IMR-90 (cell line): ENCODE measurements around the gene KCNAB1. TPM values are rescaled to one million over a fixed set of nuclear protein-coding genes. Genes with fewer than 3 reads are reported as not detected.

Experiments used
- ATAC-seq: fragments of 200-7000 bp; cut with Tn5 transposase; 2 replicates; pipeline ENCODE4 v1.9.1; 2020; ENCODE audit warnings: low read depth, mild to moderate bottlenecking, moderate library complexity
- BruUV-seq: library from RNA; stranded (reverse); fragments of 400-500 nt; replicated peaks from 2 replicates; lab custom pipeline; 2021; lab: Mats Ljungman, UMichigan
- CTCF ChIA-PET: fragments of 300-600 bp; formaldehyde crosslinking; extraction: SDS; loops from one replicate; lab custom pipeline; 2021; ENCODE audit warnings: antibody characterized with exemption; lab: Yijun Ruan, JAX
- POLR2A ChIA-PET: fragments of 300-600 bp; sonication (Branson Sonifier 250); formaldehyde crosslinking; loops from one replicate; lab custom pipeline; 2022; ENCODE audit warnings: antibody characterized with exemption; ENCODE audit not compliant: unreplicated experiment; lab: Charles Lee
- DNase-seq: peaks from one replicate; pipeline ENCODE4 v3.0.0; 2013
- H2AFZ ChIP-seq: replicated peaks from 2 replicates; pipeline ENCODE3; 2013; ENCODE audit warnings: low read length, mild to moderate bottlenecking; ENCODE audit not compliant: poor library complexity
- H2AK5ac ChIP-seq: 2 replicates; pipeline ENCODE4 v1.6.1; 2013; ENCODE audit warnings: low read depth, low read length, inconsistent platforms
- H2AK9ac ChIP-seq: replicated peaks from 2 replicates; pipeline ENCODE3; 2013; ENCODE audit warnings: mild to moderate bottlenecking, low read depth, low read length, moderate library complexity; ENCODE audit not compliant: poor library complexity
- H2BK120ac ChIP-seq: 2 replicates; pipeline ENCODE4 v1.6.1; 2013; ENCODE audit warnings: low read depth, low read length, inconsistent platforms
- H2BK15ac ChIP-seq: 3 replicates; pipeline ENCODE4 v1.6.1; 2013; ENCODE audit warnings: low read depth, low read length, inconsistent platforms
- H2BK20ac ChIP-seq: 2 replicates; pipeline ENCODE4 v1.6.1; 2013; ENCODE audit warnings: low read depth, mild to moderate bottlenecking, inconsistent platforms, low read length, moderate library complexity
- H2BK5ac ChIP-seq: 2 replicates; pipeline ENCODE4 v1.6.1; 2013; ENCODE audit warnings: mild to moderate bottlenecking, low read depth, low read length, inconsistent platforms; ENCODE audit not compliant: poor library complexity, severe bottlenecking
- H3K14ac ChIP-seq: replicated peaks from 2 replicates; pipeline ENCODE4 v1.6.1; 2013; ENCODE audit warnings: low read depth, low read length, inconsistent platforms
- H3K18ac ChIP-seq: 2 replicates; pipeline ENCODE4 v1.6.1; 2013; ENCODE audit warnings: low read depth, low read length, control low read depth
- H3K23ac ChIP-seq: 2 replicates; pipeline ENCODE4 v1.6.1; 2013; ENCODE audit warnings: low read depth, low read length, inconsistent platforms
- H3K27ac ChIP-seq: 2 replicates; pipeline ENCODE4 v1.5.1; 2013; ENCODE audit warnings: mild to moderate bottlenecking, control low read depth, low read length; ENCODE audit not compliant: insufficient read depth
- H3K27me3 ChIP-seq: 2 replicates; pipeline ENCODE4 v1.6.1; 2013; ENCODE audit warnings: low read length; ENCODE audit not compliant: control insufficient read depth, insufficient read depth
- H3K36me3 ChIP-seq: 2 replicates; pipeline ENCODE4 v1.6.1; 2013; ENCODE audit warnings: low read length, mixed read lengths; ENCODE audit not compliant: control insufficient read depth, insufficient read depth
- H3K4ac ChIP-seq: 2 replicates; pipeline ENCODE4 v1.6.1; 2013; ENCODE audit warnings: low read depth, low read length, inconsistent platforms
- H3K4me1 ChIP-seq: 2 replicates; pipeline ENCODE4 v1.6.1; 2013; ENCODE audit warnings: low read length, mixed read lengths; ENCODE audit not compliant: control insufficient read depth, insufficient read depth
- H3K4me2 ChIP-seq: 2 replicates; pipeline ENCODE4 v1.6.1; 2013; ENCODE audit warnings: low read depth, mild to moderate bottlenecking, control low read depth, low read length, moderate library complexity
- H3K4me3 ChIP-seq: 2 replicates; pipeline ENCODE4 v1.5.1; 2013; ENCODE audit warnings: low read depth, mild to moderate bottlenecking, control low read depth, low read length, moderate library complexity; ENCODE audit not compliant: insufficient read depth
- H3K56ac ChIP-seq: 2 replicates; pipeline ENCODE4 v1.6.1; 2013; ENCODE audit warnings: low read length, inconsistent platforms; ENCODE audit not compliant: insufficient read depth; ENCODE audit errors: extremely low read depth
- H3K79me1 ChIP-seq, 2 experiments: 2 replicates each; pipeline ENCODE4 v1.6.1; 2013; ENCODE audit warnings: low read length in 2 of 2, inconsistent platforms in 1 of 2, low read depth in 1 of 2
- H3K9ac ChIP-seq: 2 replicates; pipeline ENCODE4 v1.6.1; 2013; ENCODE audit warnings: low read depth, low read length, control low read depth
- H3K9me1 ChIP-seq: 2 replicates; pipeline ENCODE4 v1.6.1; 2013; ENCODE audit warnings: low read length, inconsistent platforms; ENCODE audit not compliant: insufficient read depth
- H3K9me3 ChIP-seq: 2 replicates; pipeline ENCODE4 v1.6.1; 2013; ENCODE audit warnings: low read length; ENCODE audit not compliant: control insufficient read depth, insufficient read depth
- H4K20me1 ChIP-seq: 2 replicates; pipeline ENCODE4 v1.6.1; 2013; ENCODE audit warnings: low read length, inconsistent platforms; ENCODE audit not compliant: insufficient read depth
- H4K5ac ChIP-seq: 2 replicates; pipeline ENCODE4 v1.6.1; 2013; ENCODE audit warnings: mild to moderate bottlenecking, low read depth, low read length, control low read depth
- H4K8ac ChIP-seq, 2 experiments: 2 replicates each; pipeline ENCODE4 v1.6.1; 2013; ENCODE audit warnings: low read depth in 2 of 2, low read length in 2 of 2, control low read depth in 1 of 2, inconsistent platforms in 1 of 2
- H4K91ac ChIP-seq: 2 replicates; pipeline ENCODE4 v1.6.1; 2013; ENCODE audit warnings: low read depth, low read length, inconsistent platforms; ENCODE audit not compliant: insufficient read depth
- BHLHE40 ChIP-seq: fragments of 150-350 bp; IDR thresholded peaks from 2 replicates; pipeline ENCODE4 v1.6.1; 2016; ENCODE audit warnings: mild to moderate bottlenecking, low read depth, low read length
- CEBPB ChIP-seq: IDR thresholded peaks from 2 replicates; pipeline ENCODE4 v1.6.1; 2012; ENCODE audit warnings: low read depth, low read length, improper control_type of control experiment
- CHD1 ChIP-seq: IDR thresholded peaks from 2 replicates; pipeline ENCODE4 v1.6.1; 2012; ENCODE audit warnings: low read depth, low read length, improper control_type of control experiment
- ELK1 ChIP-seq: fragments of 150-350 bp; IDR thresholded peaks from 2 replicates; pipeline ENCODE4 v1.6.1; 2016; ENCODE audit warnings: low read depth, mild to moderate bottlenecking, low read length, moderate library complexity, borderline replicate concordance
- FOS ChIP-seq: fragments of 150-350 bp; IDR thresholded peaks from 2 replicates; pipeline ENCODE4 v1.6.1; 2016; ENCODE audit warnings: low read depth, low read length
- MAFK ChIP-seq: IDR thresholded peaks from 2 replicates; pipeline ENCODE4 v1.6.1; 2012; ENCODE audit warnings: low read depth, low read length, improper control_type of control experiment
- MAZ ChIP-seq: IDR thresholded peaks from 2 replicates; pipeline ENCODE4 v1.6.1; 2012; ENCODE audit warnings: low read depth, mild to moderate bottlenecking, low read length, improper control_type of control experiment, moderate library complexity, borderline replicate concordance
- MXI1 ChIP-seq: IDR thresholded peaks from 2 replicates; pipeline ENCODE4 v1.6.1; 2012; ENCODE audit warnings: low read depth, mild to moderate bottlenecking, low read length, moderate library complexity, borderline replicate concordance
- NFE2L2 ChIP-seq: fragments of 150-350 bp; IDR thresholded peaks from 2 replicates; pipeline ENCODE4 v1.6.1; 2016; ENCODE audit warnings: low read depth, mild to moderate bottlenecking, low read length
- POLR2A ChIP-seq: IDR thresholded peaks from 2 replicates; pipeline ENCODE4 v1.6.1; 2012; ENCODE audit warnings: mild to moderate bottlenecking, low read depth, low read length
- RAD21 ChIP-seq: IDR thresholded peaks from 2 replicates; pipeline ENCODE4 v1.6.1; 2012; ENCODE audit warnings: low read length, improper control_type of control experiment
- RCOR1 ChIP-seq: IDR thresholded peaks from 2 replicates; pipeline ENCODE4 v1.6.1; 2012; ENCODE audit warnings: mild to moderate bottlenecking, low read length, improper control_type of control experiment; ENCODE audit not compliant: insufficient replicate concordance
- RFX5 ChIP-seq: IDR thresholded peaks from 2 replicates; pipeline ENCODE4 v1.8.0; 2012; ENCODE audit warnings: low read depth, mild to moderate bottlenecking, low read length, moderate library complexity
- SMC3 ChIP-seq: fragments of 150-350 bp; IDR thresholded peaks from 2 replicates; pipeline ENCODE4 v1.6.1; 2016; ENCODE audit warnings: low read depth, mild to moderate bottlenecking, antibody characterized with exemption, low read length, moderate library complexity
- USF2 ChIP-seq: fragments of 150-350 bp; IDR thresholded peaks from 2 replicates; pipeline ENCODE4 v1.6.1; 2017; ENCODE audit warnings: mild to moderate bottlenecking, antibody characterized with exemption, low read length, low read depth
- WGBS, 2 experiments: methylation state at CpG; one replicate each; pipeline versions ENCODE4 v1.1.5 to v1.1.7; 2013; ENCODE audit warnings: missing lambda C conversion rate in 2 of 2; ENCODE audit not compliant: insufficient read length in 1 of 2; ENCODE audit errors: extremely low coverage in 2 of 2; 5-methylcytosine and 5-hydroxymethylcytosine counted together
- dilution Hi-C: fragments of 300-500 bp; cut with HindIII; formaldehyde crosslinking; loops from one replicate; pipeline ENCODE4 v1.14.3; 2018; ENCODE audit warnings: low sequenced_read_pairs; ENCODE audit not compliant: unreplicated experiment
- in situ Hi-C: fragments of 300-500 bp; cut with MboI; formaldehyde crosslinking; loops from 3 replicates; pipeline ENCODE4 v1.14.3; 2019; ENCODE audit warnings: low sequenced_read_pairs, inconsistent platforms, mixed read lengths
- intact Hi-C: fragments of 100-400 bp; cut with micrococcal nuclease; formaldehyde crosslinking; loops from 2 replicates; pipeline ENCODE4 v1.10.0; 2022
- polyA plus RNA-seq, 3 experiments: library from polyadenylated mRNA; depleted of rRNA; stranded (reverse); fragments of >200 nt; gene quantifications; 2 replicates each; pipeline ENCODE4 v1.2.3, GENCODE V29; 2012; ENCODE audit warnings: low replicate concordance in 1 of 3
- total RNA-seq: library from RNA; depleted of rRNA; stranded (reverse); fragments of >200 nt; gene quantifications from 2 replicates; pipeline ENCODE4 v1.2.3, GENCODE V29; 2012
- TF ChIP-seq, protein P1 (sequence below): conservative IDR thresholded peaks from 2 replicates; pipeline ENCODE4 v1.5.1; 2012; ENCODE audit warnings: mild to moderate bottlenecking, low read depth, low read length, improper control_type of control experiment

Gene KCNAB1
- total and polyA plus RNA-seq, 2 of the 4 experiments (the other 2 are of a cell fraction), result under 0.01 to 0.07 TPM

DNA sequence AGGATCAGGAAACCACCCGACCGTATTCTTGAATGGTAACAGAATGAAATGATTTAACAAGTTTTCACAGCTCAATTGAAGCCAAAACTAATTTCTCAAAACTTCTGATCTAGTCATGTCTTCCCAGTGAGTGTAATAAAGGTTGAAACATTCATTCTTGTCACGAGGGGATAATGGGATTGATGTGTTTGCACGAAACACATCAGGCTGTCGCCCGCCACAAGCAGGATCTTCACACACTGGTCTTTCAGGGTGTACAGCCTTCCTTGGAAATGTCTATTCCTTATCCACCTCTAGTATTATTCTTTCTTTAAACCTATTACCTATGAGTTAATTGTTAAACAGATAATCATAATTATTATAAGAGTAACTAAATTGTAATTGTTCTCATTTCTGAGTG, 94.3 kb downstream of the KCNAB1 start:
- CTCF ChIA-PET, result interaction anchor here (1.1 kb wide), 1 partner anchor 10 kb away, joined by 4 read pairs; no protein-coding TSS in a partner anchor
- no peak overlapping the region for H2AFZ ChIP-seq
- ATAC-seq, result no peak
- H3K9ac ChIP-seq, result no peak overlapping the region
- H4K91ac ChIP-seq, result no peak overlapping the region
- no peak overlapping the region for H2AK9ac ChIP-seq
- no peak overlapping the region for H3K4ac ChIP-seq
- no TSS peak for BruUV-seq
- no peaks in the 10 kb centered on the region for H3K27me3 ChIP-seq
- H4K8ac ChIP-seq, result no peak overlapping the region
- no CpG with 5 or more reads among the region's 6 CpGs for WGBS, 2 experiments
- no peaks in the 10 kb centered on the region for H4K20me1 ChIP-seq
- dilution Hi-C loops (no loop called here), intact Hi-C loops (no loop called here), in situ Hi-C loops (no loop called here)
- no peak overlapping the region for H3K4me3 ChIP-seq
- no peak overlapping the region for H3K27ac ChIP-seq
- H3K79me1 ChIP-seq, result no peaks in the 10 kb centered on the region
- no peak overlapping the region for H4K5ac ChIP-seq
- no peak overlapping the region for H3K4me2 ChIP-seq
- no peak overlapping the region for H2BK120ac ChIP-seq
- H2BK20ac ChIP-seq, result no peak overlapping the region
- no peak overlapping the region for H3K14ac ChIP-seq
- TF ChIP-seq BHLHE40 (no peak), RCOR1 (no peak), RAD21 (no peak), FOS (no peak), MAZ (no peak), USF2 (no peak), NFE2L2 (no peak), SMC3 (no peak), POLR2A (no peak), ELK1 (no peak), RFX5 (no peak), CEBPB (no peak), CHD1 (no peak), MXI1 (no peak), MAFK (no peak)
- TF ChIP-seq, protein P1, sequence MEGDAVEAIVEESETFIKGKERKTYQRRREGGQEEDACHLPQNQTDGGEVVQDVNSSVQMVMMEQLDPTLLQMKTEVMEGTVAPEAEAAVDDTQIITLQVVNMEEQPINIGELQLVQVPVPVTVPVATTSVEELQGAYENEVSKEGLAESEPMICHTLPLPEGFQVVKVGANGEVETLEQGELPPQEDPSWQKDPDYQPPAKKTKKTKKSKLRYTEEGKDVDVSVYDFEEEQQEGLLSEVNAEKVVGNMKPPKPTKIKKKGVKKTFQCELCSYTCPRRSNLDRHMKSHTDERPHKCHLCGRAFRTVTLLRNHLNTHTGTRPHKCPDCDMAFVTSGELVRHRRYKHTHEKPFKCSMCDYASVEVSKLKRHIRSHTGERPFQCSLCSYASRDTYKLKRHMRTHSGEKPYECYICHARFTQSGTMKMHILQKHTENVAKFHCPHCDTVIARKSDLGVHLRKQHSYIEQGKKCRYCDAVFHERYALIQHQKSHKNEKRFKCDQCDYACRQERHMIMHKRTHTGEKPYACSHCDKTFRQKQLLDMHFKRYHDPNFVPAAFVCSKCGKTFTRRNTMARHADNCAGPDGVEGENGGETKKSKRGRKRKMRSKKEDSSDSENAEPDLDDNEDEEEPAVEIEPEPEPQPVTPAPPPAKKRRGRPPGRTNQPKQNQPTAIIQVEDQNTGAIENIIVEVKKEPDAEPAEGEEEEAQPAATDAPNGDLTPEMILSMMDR, result no peak
- no peaks in the 10 kb centered on the region for H3K9me1 ChIP-seq
- no peak overlapping the region for H3K18ac ChIP-seq
- H2BK15ac ChIP-seq, result no peak overlapping the region
- H2BK5ac ChIP-seq, result no peak overlapping the region
- no peaks in the 10 kb centered on the region for H3K36me3 ChIP-seq
- H3K23ac ChIP-seq, result no peak overlapping the region
- DNase-seq, result no peak
- H3K4me1 ChIP-seq, result 0 out of 2 replicates have a peak, but pooled peaks cover 4% of the 10 kb centered on the region
- no peaks in the 10 kb centered on the region for H3K9me3 ChIP-seq
- POLR2A ChIA-PET, result no interaction called here
- no peak overlapping the region for H3K56ac ChIP-seq
- H2AK5ac ChIP-seq, result no peak overlapping the region
